Measurements from ENCODE around the gene STIM1.

STIM1 gene

GRCh38 chr11:3824714-3825472 is 30.6 kb upstream of the STIM1 start:
- TF ChIP-seq CSDC2 (CRISPR knock-in tag; IDR thresholded peaks at IDR 0.05) (no peak), TCF4 (CRISPR knock-in tag; IDR thresholded peaks at IDR 0.05; ENCODE audit: borderline replicate concordance) (no peak), ZNF8 (CRISPR knock-in tag; IDR thresholded peaks at IDR 0.05) (no peak), CSRNP3 (CRISPR knock-in tag; IDR thresholded peaks at IDR 0.05) (no peak), ZFP3 (CRISPR knock-in tag; IDR thresholded peaks at IDR 0.05) (no peak), TOX (CRISPR knock-in tag; IDR thresholded peaks at IDR 0.05; ENCODE audit: borderline replicate concordance) (no peak), GLIS3 (CRISPR knock-in tag; IDR thresholded peaks at IDR 0.05) (no peak), ARNTL (CRISPR knock-in tag; IDR thresholded peaks at IDR 0.05; ENCODE audit: borderline replicate concordance, low read depth) (no peak), PPARA (CRISPR knock-in tag; IDR thresholded peaks at IDR 0.05; ENCODE audit: borderline replicate concordance) (no peak), BACH2 (CRISPR knock-in tag; IDR thresholded peaks at IDR 0.05; ENCODE audit: borderline replicate concordance) (no peak), ZC3H10 (CRISPR knock-in tag; IDR thresholded peaks at IDR 0.05) (no peak), RARB (CRISPR knock-in tag; IDR thresholded peaks at IDR 0.05) (no peak), SNAI2 (CRISPR knock-in tag; IDR thresholded peaks at IDR 0.05) (no peak), ZNF565 (CRISPR knock-in tag; conservative IDR thresholded peaks at IDR 0.05; ENCODE audit: low read depth) (no peak)
- TF ChIP-seq, protein P1, sequence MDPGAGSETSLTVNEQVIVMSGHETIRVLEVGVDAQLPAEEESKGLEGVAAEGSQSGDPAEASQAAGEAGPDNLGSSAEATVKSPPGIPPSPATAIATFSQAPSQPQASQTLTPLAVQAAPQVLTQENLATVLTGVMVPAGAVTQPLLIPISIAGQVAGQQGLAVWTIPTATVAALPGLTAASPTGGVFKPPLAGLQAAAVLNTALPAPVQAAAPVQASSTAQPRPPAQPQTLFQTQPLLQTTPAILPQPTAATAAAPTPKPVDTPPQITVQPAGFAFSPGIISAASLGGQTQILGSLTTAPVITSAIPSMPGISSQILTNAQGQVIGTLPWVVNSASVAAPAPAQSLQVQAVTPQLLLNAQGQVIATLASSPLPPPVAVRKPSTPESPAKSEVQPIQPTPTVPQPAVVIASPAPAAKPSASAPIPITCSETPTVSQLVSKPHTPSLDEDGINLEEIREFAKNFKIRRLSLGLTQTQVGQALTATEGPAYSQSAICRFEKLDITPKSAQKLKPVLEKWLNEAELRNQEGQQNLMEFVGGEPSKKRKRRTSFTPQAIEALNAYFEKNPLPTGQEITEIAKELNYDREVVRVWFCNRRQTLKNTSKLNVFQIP (CRISPR knock-in tag; IDR thresholded peaks at IDR 0.05; ENCODE audit: borderline replicate concordance, low read depth), result no peak
- TF ChIP-seq, protein P2, sequence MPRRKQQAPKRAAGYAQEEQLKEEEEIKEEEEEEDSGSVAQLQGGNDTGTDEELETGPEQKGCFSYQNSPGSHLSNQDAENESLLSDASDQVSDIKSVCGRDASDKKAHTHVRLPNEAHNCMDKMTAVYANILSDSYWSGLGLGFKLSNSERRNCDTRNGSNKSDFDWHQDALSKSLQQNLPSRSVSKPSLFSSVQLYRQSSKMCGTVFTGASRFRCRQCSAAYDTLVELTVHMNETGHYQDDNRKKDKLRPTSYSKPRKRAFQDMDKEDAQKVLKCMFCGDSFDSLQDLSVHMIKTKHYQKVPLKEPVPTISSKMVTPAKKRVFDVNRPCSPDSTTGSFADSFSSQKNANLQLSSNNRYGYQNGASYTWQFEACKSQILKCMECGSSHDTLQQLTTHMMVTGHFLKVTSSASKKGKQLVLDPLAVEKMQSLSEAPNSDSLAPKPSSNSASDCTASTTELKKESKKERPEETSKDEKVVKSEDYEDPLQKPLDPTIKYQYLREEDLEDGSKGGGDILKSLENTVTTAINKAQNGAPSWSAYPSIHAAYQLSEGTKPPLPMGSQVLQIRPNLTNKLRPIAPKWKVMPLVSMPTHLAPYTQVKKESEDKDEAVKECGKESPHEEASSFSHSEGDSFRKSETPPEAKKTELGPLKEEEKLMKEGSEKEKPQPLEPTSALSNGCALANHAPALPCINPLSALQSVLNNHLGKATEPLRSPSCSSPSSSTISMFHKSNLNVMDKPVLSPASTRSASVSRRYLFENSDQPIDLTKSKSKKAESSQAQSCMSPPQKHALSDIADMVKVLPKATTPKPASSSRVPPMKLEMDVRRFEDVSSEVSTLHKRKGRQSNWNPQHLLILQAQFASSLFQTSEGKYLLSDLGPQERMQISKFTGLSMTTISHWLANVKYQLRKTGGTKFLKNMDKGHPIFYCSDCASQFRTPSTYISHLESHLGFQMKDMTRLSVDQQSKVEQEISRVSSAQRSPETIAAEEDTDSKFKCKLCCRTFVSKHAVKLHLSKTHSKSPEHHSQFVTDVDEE (CRISPR knock-in tag; IDR thresholded peaks at IDR 0.05), result no peak
- ATAC-seq, result peak; percentile 65

GRCh38 chr11:3825473-3826154 is 29.9 kb upstream of the STIM1 start:
- ATAC-seq, result no peak
- TF ChIP-seq ZC3H10 (CRISPR knock-in tag; IDR thresholded peaks at IDR 0.05) (no peak), RARB (CRISPR knock-in tag; IDR thresholded peaks at IDR 0.05) (no peak)

DNA sequence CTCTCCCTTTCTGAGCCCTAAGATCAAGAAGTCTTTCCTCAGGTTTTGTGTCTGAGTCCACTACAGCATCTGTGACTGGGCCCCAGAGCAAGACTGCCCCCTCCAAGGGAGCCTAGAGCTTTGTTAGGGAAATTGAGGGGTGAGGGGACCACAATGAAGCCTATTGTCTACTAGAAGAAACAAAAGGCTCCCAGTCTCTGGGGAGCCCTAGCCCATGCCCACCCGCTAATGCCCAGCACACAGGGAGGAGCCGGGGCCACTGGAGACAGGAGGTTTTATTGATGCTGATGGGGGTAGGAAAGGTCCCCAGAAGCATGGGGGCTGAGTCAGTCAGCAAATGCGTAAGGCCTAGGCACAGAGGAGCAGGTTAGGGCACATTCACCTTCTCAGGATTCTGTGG is 28.7 kb upstream of the STIM1 start:
- ATAC-seq, result no peak
- TF ChIP-seq ZNF70 (CRISPR knock-in tag; IDR thresholded peaks at IDR 0.05), result no peak
- no peak for TF ChIP-seq ISL1 (CRISPR knock-in tag; IDR thresholded peaks at IDR 0.05)
- no peak for TF ChIP-seq CSRNP3 (CRISPR knock-in tag; IDR thresholded peaks at IDR 0.05)
- no peak for TF ChIP-seq CREB5 (CRISPR knock-in tag; IDR thresholded peaks at IDR 0.05; ENCODE audit: low read depth)
- TF ChIP-seq BACH2 (CRISPR knock-in tag; IDR thresholded peaks at IDR 0.05; ENCODE audit: borderline replicate concordance), result no peak
- no peak for TF ChIP-seq ZNF565 (CRISPR knock-in tag; conservative IDR thresholded peaks at IDR 0.05; ENCODE audit: low read depth)
- TF ChIP-seq, protein P1 (CRISPR knock-in tag; IDR thresholded peaks at IDR 0.05; ENCODE audit: borderline replicate concordance, low read depth), result no peak
- no peak for TF ChIP-seq SNAI2 (CRISPR knock-in tag; IDR thresholded peaks at IDR 0.05)
- TF ChIP-seq, protein P2 (CRISPR knock-in tag; IDR thresholded peaks at IDR 0.05), result no peak
- TF ChIP-seq ZFP30 (CRISPR knock-in tag; IDR thresholded peaks at IDR 0.05), result no peak

Measured in SK-N-SH treated with all-trans-retinoic acid at 6 μM for 48 hours (cell line).